ENCODE data around the gene CST7. TPM values are rescaled to one million over a fixed set of nuclear protein-coding genes. Genes with fewer than 3 reads are reported as not detected.

Gene CST7
- total RNA-seq, 1 experiment from 2014 or later = not detected

- no TSS peak for BruUV-seq (replicated peaks)
These were observed 21.0 kb downstream of the CST7 start for GRCh38 chr20:24970030-24970553.

GRCh38 chr20:24970754-24971153 lies 21.7 kb downstream of the CST7 start:
- H3K27me3 ChIP-seq (replicated peaks; ENCODE audit: insufficient read depth, low read depth, low read length, poor library complexity) = no peaks in the 10 kb centered on the region
- DNase-seq (ENCODE audit: low spot score) = no peak
- POLR2A ChIA-PET (ENCODE audit: low non-redundant PET) = no interaction called here
- CTCF ChIA-PET = no interaction called here
- no peak overlapping the region for H3K27ac ChIP-seq (ENCODE audit: low read depth, low read length, poor library complexity, severe bottlenecking)
- TF ChIP-seq CTCF (conservative IDR thresholded peaks at IDR 0.05; ENCODE audit: low read depth, low read length) (no peak), EZH2 (IDR thresholded peaks at IDR 0.05; ENCODE audit: borderline replicate concordance, low read depth, low read length, poor library complexity, severe bottlenecking) (no peak)
- peaks cover 17% of the 10 kb centered on the region for H3K36me3 ChIP-seq (ENCODE audit: insufficient read depth, low read length, poor library complexity, severe bottlenecking)
- H3K4me1 ChIP-seq (ENCODE audit: insufficient read depth, low read length, poor library complexity, severe bottlenecking) = no peaks in the 10 kb centered on the region
- intact Hi-C loops (cut with micrococcal nuclease; ENCODE audit: unreplicated experiment) = no loop called here
- BruUV-seq (replicated peaks) = no TSS peak
- no peaks in the 10 kb centered on the region for H3K9me3 ChIP-seq (ENCODE audit: low read depth, low read length, poor library complexity, severe bottlenecking)
- no peak overlapping the region for H3K4me3 ChIP-seq (ENCODE audit: low read depth, low read length, poor library complexity, severe bottlenecking)

More at GRCh38 chr20:24970030-24970553, 21.0 kb downstream of the CST7 start:
- Histone ChIP-seq H3K4me1 (ENCODE audit: insufficient read depth, low read length, poor library complexity, severe bottlenecking) (no peaks in the 10 kb centered on the region), H3K9me3 (ENCODE audit: low read depth, low read length, poor library complexity, severe bottlenecking) (no peaks in the 10 kb centered on the region), H3K36me3 (ENCODE audit: insufficient read depth, low read length, poor library complexity, severe bottlenecking) (peaks cover 17% of the 10 kb centered on the region), H3K27me3 (replicated peaks; ENCODE audit: insufficient read depth, low read depth, low read length, poor library complexity) (no peaks in the 10 kb centered on the region), H3K27ac (ENCODE audit: low read depth, low read length, poor library complexity, severe bottlenecking) (no peak overlapping the region), H3K4me3 (ENCODE audit: low read depth, low read length, poor library complexity, severe bottlenecking) (no peak overlapping the region)
- DNase-seq (ENCODE audit: low spot score) = no peak
- no peak for TF ChIP-seq EZH2 (IDR thresholded peaks at IDR 0.05; ENCODE audit: borderline replicate concordance, low read depth, low read length, poor library complexity, severe bottlenecking)
- TF ChIP-seq CTCF (conservative IDR thresholded peaks at IDR 0.05; ENCODE audit: low read depth, low read length) = no peak
- intact Hi-C loops (cut with micrococcal nuclease; ENCODE audit: unreplicated experiment) = no loop called here
- POLR2A ChIA-PET (ENCODE audit: low non-redundant PET) = no interaction called here
- CTCF ChIA-PET = no interaction called here

- TF ChIP-seq EZH2 (IDR thresholded peaks at IDR 0.05; ENCODE audit: borderline replicate concordance, low read depth, low read length, poor library complexity, severe bottlenecking) (no peak), CTCF (conservative IDR thresholded peaks at IDR 0.05; ENCODE audit: low read depth, low read length) (no peak)
- intact Hi-C loops (cut with micrococcal nuclease; ENCODE audit: unreplicated experiment) = no loop called here
These were observed 22.5 kb downstream of the CST7 start for GRCh38 chr20:24971376-24972101.

More at GRCh38 chr20:24971376-24972101, 22.5 kb downstream of the CST7 start:
- CTCF ChIA-PET = no interaction called here
- DNase-seq (ENCODE audit: low spot score) = no peak
- Histone ChIP-seq H3K4me1 (ENCODE audit: insufficient read depth, low read length, poor library complexity, severe bottlenecking) (no peaks in the 10 kb centered on the region), H3K36me3 (ENCODE audit: insufficient read depth, low read length, poor library complexity, severe bottlenecking) (peaks cover 17% of the 10 kb centered on the region), H3K4me3 (ENCODE audit: low read depth, low read length, poor library complexity, severe bottlenecking) (no peak overlapping the region), H3K27ac (ENCODE audit: low read depth, low read length, poor library complexity, severe bottlenecking) (no peak overlapping the region), H3K27me3 (replicated peaks; ENCODE audit: insufficient read depth, low read depth, low read length, poor library complexity) (no peaks in the 10 kb centered on the region), H3K9me3 (ENCODE audit: low read depth, low read length, poor library complexity, severe bottlenecking) (peaks cover 3% of the 10 kb centered on the region)
- POLR2A ChIA-PET (ENCODE audit: low non-redundant PET) = no interaction called here
- no TSS peak for BruUV-seq (replicated peaks)
